Endothelial cell of umbilical vein (primary cell): Measurements from ENCODE around the gene TMEM270. TPM values are rescaled to one million over a fixed set of nuclear protein-coding genes. Genes with fewer than 3 reads are reported as not detected.

Experiments used
- BruUV-seq: library from RNA; stranded (reverse); fragments of 400-500 nt; replicated peaks from 2 replicates; lab custom pipeline; 2021; lab: Mats Ljungman, UMichigan
- CTCF ChIA-PET: fragments of 300-600, 350-600 bp; sonication (Branson Sonifier 250); formaldehyde crosslinking; loops from one replicate; lab custom pipeline; 2021; ENCODE audit warnings: antibody characterized with exemption, inconsistent platforms; lab: Charles Lee
- POLR2A ChIA-PET: fragments of 300-600, 350-600 bp; sonication (Branson Sonifier 250); formaldehyde crosslinking; loops from one replicate; lab custom pipeline; 2021; ENCODE audit warnings: antibody characterized with exemption, inconsistent platforms; lab: Charles Lee
- DNase-seq: peaks from one replicate; pipeline ENCODE4 v3.0.0-alpha.2; 2011; ENCODE audit warnings: low read depth, low spot score
- FAIRE-seq: peaks from 2 replicates; lab custom pipeline; 2011; peaks lifted over from hg19 to GRCh38; lab: Jason Lieb, UNC
- H2AFZ ChIP-seq: 2 replicates; pipeline ENCODE4 v1.6.0; 2012; ENCODE audit warnings: low read depth, low read length, control low read depth, inconsistent platforms
- H3K27ac ChIP-seq: 2 replicates; pipeline ENCODE4 v1.5.1; 2011; ENCODE audit warnings: low read depth, mild to moderate bottlenecking, control low read depth, low read length, moderate library complexity; ENCODE audit not compliant: insufficient read depth
- H3K27me3 ChIP-seq, 2 experiments: 2 replicates each; pipeline versions ENCODE4 v1.6.0 to v1.6.1; 2011; ENCODE audit warnings: low read length in 2 of 2, mixed read lengths in 1 of 2; ENCODE audit not compliant: control insufficient read depth in 2 of 2, insufficient read depth in 2 of 2
- H3K36me3 ChIP-seq, 2 experiments: 2 replicates in 1 of 2; 3 replicates in 1 of 2; pipeline ENCODE4 v1.5.1; 2011; ENCODE audit warnings: low read length in 2 of 2, mild to moderate bottlenecking in 1 of 2, moderate library complexity in 1 of 2; ENCODE audit not compliant: control insufficient read depth in 2 of 2, insufficient read depth in 2 of 2; ENCODE audit errors: extremely low read depth in 1 of 2
- H3K4me1 ChIP-seq: 3 replicates; pipeline ENCODE4 v1.5.1; 2011; ENCODE audit warnings: mild to moderate bottlenecking, low read length; ENCODE audit not compliant: control insufficient read depth, insufficient read depth; ENCODE audit errors: extremely low read depth
- H3K4me2 ChIP-seq: 2 replicates; pipeline ENCODE4 v1.6.1; 2011; ENCODE audit warnings: low read length, control low read depth, mixed read lengths; ENCODE audit not compliant: insufficient read depth
- H3K4me3 ChIP-seq, 3 experiments: fragments of 200-600 bp in 1 of 3; sonication (generic), shearing (Covaris generic) in 1 of 3; replicated peaks in 1 of 3; 2 replicates each; pipeline ENCODE4 v1.5.1; 2011 to 2016; ENCODE audit warnings: control low read depth in 3 of 3, low read length in 3 of 3, mild to moderate bottlenecking in 2 of 3, inconsistent platforms in 1 of 3, low read depth in 1 of 3, moderate library complexity in 1 of 3; ENCODE audit not compliant: insufficient read depth in 1 of 3
- H3K79me2 ChIP-seq: 2 replicates; pipeline ENCODE4 v1.6.0; 2012; ENCODE audit warnings: low read length, inconsistent platforms; ENCODE audit not compliant: control insufficient read depth, insufficient read depth
- H3K9ac ChIP-seq: replicated peaks from 2 replicates; pipeline ENCODE3; 2011; ENCODE audit warnings: low read length, control low read depth; ENCODE audit not compliant: insufficient read depth; ENCODE audit errors: extremely low read depth
- H3K9me1 ChIP-seq: replicated peaks from 3 replicates; pipeline ENCODE4 v1.6.0; 2011; ENCODE audit warnings: mild to moderate bottlenecking, low read length; ENCODE audit not compliant: control insufficient read depth, insufficient read depth; ENCODE audit errors: extremely low read depth
- H3K9me3 ChIP-seq: replicated peaks from 2 replicates; pipeline ENCODE4 v1.5.1; 2012; ENCODE audit warnings: low read length, inconsistent platforms; ENCODE audit not compliant: control insufficient read depth, insufficient read depth
- H4K20me1 ChIP-seq: replicated peaks from 2 replicates; pipeline ENCODE3; 2011; ENCODE audit warnings: mild to moderate bottlenecking, low read length; ENCODE audit not compliant: control insufficient read depth, insufficient read depth; ENCODE audit errors: extremely low read depth
- GATA2 ChIP-seq: IDR thresholded peaks from 2 replicates; pipeline ENCODE4 v1.7.0; 2011; ENCODE audit warnings: low read depth, mild to moderate bottlenecking, moderate library complexity, mixed read lengths, low read length; ENCODE audit not compliant: insufficient read length, insufficient read depth
- POLR2AphosphoS5 ChIP-seq: IDR thresholded peaks from 2 replicates; pipeline ENCODE4 v1.6.1; 2012; ENCODE audit warnings: low read depth, mild to moderate bottlenecking, control low read depth, low read length, moderate library complexity; ENCODE audit not compliant: insufficient read depth
- dilution Hi-C: fragments of 300-500 bp; cut with MboI; formaldehyde crosslinking; loops from one replicate; pipeline ENCODE4 v1.15.0; 2019; ENCODE audit warnings: low sequenced_read_pairs; ENCODE audit not compliant: extremely low pct_ligation_motif_present
- intact Hi-C: fragments of 100-400 bp; cut with micrococcal nuclease; formaldehyde crosslinking; loops from one replicate; pipeline ENCODE4 v1.10.0; 2022
- polyA plus RNA-seq, 4 experiments: library from polyadenylated mRNA; depleted of rRNA in 3 of 4; stranded (reverse) in 3 of 4; unstranded in 1 of 4; fragments of >200 nt; gene quantifications; 2 replicates each; pipeline versions ENCODE4 v1.2.1 to v1.2.3, GENCODE V29; 2011 to 2012; ENCODE audit warnings: missing spikeins in 1 of 4
- total RNA-seq: library from RNA; stranded (reverse); gene quantifications from 2 replicates; pipeline ENCODE4 v1.2.3, GENCODE V29; 2021
- TF ChIP-seq, protein P1 (sequence below), 2 donors: IDR thresholded peaks; 1 replicate in 1 of 2; 2 replicates in 1 of 2; pipeline ENCODE4 v1.5.1; 2011; ENCODE audit warnings: low read length in 2 of 2, mild to moderate bottlenecking in 2 of 2, moderate library complexity in 2 of 2, control low read depth in 1 of 2, inconsistent platforms in 1 of 2, low read depth in 1 of 2; ENCODE audit not compliant: insufficient read depth in 1 of 2; ENCODE audit errors: extremely low read depth in 1 of 2

TMEM270 gene
- total and polyA plus RNA-seq, 2 donors (not counting 3 experiments of a cell fraction or from before 2014, with no cell fraction given), result not detected

DNA sequence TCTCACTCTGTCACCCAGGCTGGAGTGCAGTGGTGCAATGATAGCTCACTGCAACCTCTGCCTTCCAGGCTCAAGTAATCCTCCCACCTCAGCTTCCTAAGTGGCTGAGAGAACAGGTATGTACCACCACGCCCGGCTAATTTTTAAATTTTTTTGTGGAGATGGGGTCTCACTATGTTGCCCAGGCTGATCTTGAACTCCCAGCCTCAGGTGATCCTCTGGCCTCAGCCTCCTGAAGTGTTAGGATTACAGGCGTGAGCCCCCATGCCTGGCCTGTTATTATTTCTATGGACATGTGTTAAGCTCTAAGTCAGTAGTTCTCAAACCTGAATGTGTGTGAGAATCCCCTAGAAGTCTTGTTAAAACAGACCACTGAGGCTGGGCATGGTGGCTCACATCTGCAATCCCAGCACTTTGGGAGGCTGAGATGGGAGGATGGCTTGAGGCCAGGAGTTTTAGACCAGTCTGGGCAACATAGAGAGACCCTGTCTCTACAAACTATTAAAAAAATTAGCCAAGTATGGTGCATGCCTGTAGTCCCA is 24.5 kb downstream of the TMEM270 start:
- Histone ChIP-seq H3K9me1 (no peaks in the 10 kb centered on the region), H3K79me2 (no peaks in the 10 kb centered on the region), H3K9ac (no peak overlapping the region), H3K4me3 (no peak overlapping the region), H3K4me1 (peaks cover 18% of the 10 kb centered on the region), H3K36me3 (no peaks in the 10 kb centered on the region), H3K9me3 (no peaks in the 10 kb centered on the region), H4K20me1 (no peaks in the 10 kb centered on the region), H3K27ac (no peak overlapping the region), H3K27me3 (peaks cover 2 to 23% of the 10 kb centered on the region in 2 experiments), H2AFZ (no peak overlapping the region), H3K4me2 (no peak overlapping the region)
- TF ChIP-seq POLR2AphosphoS5 (no peak), GATA2 (no peak)
- TF ChIP-seq, protein P1, sequence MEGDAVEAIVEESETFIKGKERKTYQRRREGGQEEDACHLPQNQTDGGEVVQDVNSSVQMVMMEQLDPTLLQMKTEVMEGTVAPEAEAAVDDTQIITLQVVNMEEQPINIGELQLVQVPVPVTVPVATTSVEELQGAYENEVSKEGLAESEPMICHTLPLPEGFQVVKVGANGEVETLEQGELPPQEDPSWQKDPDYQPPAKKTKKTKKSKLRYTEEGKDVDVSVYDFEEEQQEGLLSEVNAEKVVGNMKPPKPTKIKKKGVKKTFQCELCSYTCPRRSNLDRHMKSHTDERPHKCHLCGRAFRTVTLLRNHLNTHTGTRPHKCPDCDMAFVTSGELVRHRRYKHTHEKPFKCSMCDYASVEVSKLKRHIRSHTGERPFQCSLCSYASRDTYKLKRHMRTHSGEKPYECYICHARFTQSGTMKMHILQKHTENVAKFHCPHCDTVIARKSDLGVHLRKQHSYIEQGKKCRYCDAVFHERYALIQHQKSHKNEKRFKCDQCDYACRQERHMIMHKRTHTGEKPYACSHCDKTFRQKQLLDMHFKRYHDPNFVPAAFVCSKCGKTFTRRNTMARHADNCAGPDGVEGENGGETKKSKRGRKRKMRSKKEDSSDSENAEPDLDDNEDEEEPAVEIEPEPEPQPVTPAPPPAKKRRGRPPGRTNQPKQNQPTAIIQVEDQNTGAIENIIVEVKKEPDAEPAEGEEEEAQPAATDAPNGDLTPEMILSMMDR (IDR thresholded peaks at IDR 0.05; ENCODE audit: extremely low read depth in 1 of 2, insufficient read depth in 1 of 2, low read depth in 1 of 2, low read length in 2 of 2), result no peak
- dilution Hi-C loops, result no loop called here
- CTCF ChIA-PET, result interaction anchor here (0.9 to 3.9 kb wide), 7 partner anchors 11 to 515 kb away, joined by 3 to 33 read pairs (median 3); partner anchors contain the start of gene ELN
- FAIRE-seq (no peak), DNase-seq (peak; percentile 15)
- POLR2A ChIA-PET, result interaction anchor here (0.6 kb wide), 1 partner anchor 43 kb away, joined by 3 read pairs; no protein-coding TSS in a partner anchor
- BruUV-seq, result no TSS peak
- intact Hi-C loops, result loop anchor here (5.0 kb wide), 1 partner anchor 142 kb away; the partner anchor contains the start of gene ELN
